NCI-H1105 (cell line): Measurements from ENCODE around the gene GRIK3.
"Not testable (repeated sequence)": the region's sequence is repeated elsewhere in the genome, so short reads cannot be mapped to it uniquely, and the experiment has no call there.

Experiments
- DNase-seq: peaks from one replicate; lab custom pipeline; 2025; lab: John Stamatoyannopoulos, UW

Gene GRIK3

GRCh38 chr1:36941316-36941978, 92.9 kb downstream of the GRIK3 start:
- DNase-seq = no peak

GRCh38 chr1:36938819-36939218, 95.5 kb downstream of the GRIK3 start:
- DNase-seq = no peak

DNA sequence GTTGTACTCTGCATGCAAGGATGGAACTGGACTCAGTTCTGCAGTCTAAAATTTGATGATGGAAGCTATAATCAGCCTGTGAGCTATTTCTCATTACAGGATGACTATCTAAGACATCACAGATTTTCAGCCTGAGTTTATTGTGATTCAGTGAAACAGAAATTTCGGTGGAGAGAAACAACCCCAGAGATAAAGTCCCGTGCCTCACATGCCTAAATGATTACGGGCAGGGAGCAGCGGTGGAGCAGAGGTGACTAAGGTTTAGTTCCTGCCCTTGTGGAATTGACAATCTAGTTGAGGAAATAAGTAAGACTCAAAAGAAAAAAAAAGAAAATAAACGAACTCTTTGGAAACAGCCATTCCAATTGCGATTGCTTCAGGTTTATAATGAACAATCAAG, 96.9 kb downstream of the GRIK3 start:
- DNase-seq = no peak

DNA sequence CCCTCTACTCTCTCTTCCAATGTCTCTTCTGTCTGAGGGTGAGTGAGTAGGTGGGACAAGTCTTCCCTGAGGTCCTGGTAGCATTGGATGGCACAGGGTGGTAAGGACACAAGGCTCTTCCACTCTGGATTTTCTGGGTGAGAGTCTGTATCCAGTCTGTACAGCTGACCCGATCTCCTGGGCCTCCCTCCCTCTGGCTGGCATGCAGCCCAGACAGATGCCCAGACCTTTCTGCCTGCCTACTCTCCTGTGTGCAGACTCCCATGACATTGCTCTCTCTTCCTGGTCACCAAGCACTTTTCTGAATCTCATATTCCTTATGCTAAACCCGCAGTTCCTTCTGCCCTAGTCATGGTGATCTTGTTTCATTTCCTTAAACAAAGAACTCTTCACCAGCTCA, 100.3 kb downstream of the GRIK3 start:
- peak; percentile 29 for DNase-seq

GRCh38 chr1:36927826-36928225, 106.5 kb downstream of the GRIK3 start:
- DNase-seq = no peak

DNA sequence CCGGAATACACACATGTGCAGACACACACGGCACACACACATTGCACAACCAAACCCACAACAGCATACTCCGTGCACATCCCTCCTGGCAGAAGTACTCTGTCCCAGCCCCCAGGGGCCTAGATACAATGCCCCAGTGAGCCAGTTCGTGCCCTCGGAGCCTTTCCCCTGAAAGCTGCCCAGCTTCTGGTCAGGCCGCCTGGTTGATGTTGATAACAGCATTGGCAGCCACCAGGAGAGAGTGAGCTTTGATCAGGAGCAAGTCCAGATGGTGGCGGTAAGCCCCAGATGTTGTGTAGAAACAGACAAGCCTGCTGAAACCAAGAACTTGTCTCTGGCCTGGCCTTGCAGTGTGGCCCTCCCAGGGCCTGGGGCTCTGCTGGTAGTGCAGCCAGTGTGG, 109.1 kb downstream of the GRIK3 start:
- no peak for DNase-seq

- DNase-seq = peak; percentile 4
Measured at GRCh38 chr1:36924282-36924811, 110.0 kb downstream of the GRIK3 start.

DNA sequence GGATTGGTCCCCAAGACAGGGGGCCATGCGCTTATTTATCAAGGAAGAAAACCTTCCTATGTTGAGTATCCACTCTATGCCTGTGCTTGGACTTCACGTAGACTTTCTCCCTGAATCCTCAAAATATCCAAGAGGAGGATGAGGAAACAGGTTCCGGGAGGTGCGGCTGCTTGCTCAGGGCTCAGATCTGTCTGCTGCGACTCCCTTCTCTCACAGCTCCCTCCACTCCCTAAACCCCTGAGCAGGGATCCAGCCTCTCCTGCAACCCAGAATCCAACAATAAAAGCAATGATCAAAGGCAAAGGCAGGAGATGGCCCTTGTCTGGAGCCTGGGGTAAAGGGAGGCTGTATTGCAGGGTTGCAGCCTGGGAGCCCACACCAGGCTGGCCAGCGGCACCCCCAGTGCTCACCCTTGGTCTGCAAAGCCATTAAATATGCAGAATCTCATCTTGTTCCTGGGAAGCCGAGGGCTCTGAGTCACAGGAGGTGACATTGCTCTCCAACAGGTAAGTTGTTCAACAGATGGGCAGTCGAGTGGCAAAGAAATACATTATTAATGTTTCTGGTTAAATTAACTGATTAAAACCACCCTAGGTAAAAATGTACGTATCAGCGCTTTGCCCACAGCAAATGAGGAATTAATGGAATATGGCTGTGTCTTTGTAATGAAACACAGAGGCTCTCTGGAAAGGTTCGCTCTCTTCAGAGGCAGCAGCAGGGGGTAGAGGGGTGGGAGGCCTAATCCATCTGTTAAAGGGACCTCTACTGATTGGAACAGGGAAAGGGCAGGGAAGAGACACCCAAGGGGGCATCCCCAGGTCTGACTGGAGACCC, 111.5 kb downstream of the GRIK3 start:
- no peak for DNase-seq

- no peak for DNase-seq
Measured at GRCh38 chr1:36922071-36922470, 112.2 kb downstream of the GRIK3 start.

DNA sequence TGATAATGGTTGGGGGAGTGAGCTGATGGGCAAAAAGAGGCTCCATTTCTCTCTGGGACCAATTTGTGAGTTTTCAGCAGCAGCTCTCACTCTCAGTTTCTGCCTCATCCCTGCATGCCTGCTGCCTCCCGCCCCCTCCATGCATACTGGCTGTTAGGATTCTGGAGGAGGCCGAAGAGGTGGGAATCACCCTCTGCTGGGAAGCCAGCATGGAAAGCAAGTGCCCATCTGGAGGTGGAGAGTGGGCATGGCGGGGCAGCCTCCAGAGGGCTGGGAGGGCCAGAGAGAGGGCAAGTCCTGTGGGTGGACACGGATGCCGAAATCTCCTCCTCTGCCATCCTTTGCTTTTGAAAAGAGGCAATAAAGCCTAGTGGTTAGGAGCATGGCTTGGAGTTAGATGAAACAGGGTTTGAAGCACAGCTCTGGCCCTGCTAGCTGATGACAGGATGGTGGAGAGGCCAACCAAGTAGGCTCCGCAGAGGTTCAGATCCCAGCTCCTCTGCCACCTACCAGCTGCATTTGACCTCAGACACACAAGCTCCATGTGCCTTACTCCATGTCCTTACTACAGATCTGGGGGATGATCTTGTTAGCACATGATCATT, 113.4 kb downstream of the GRIK3 start:
- no peak for DNase-seq

DNA sequence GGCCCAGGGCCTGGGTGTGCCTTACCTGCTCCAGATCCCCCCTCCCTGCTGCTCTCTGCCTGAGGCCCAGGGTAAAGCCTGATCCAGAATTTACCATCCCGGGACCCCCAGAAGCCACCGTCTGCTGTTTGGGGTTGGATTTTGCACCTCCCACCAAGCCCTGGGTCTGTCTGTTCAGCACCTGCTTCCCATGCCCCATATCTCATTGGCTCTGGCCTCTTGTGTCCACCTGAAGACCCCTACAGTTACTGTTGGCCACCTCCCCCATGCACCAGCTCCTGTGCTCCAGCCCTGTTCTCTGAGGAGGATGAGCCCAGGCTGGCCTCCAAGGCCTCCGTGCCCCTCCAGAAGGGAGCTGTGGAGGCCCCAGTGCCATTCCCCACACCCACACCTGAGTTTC, 113.9 kb downstream of the GRIK3 start:
- DNase-seq = no peak

DNA sequence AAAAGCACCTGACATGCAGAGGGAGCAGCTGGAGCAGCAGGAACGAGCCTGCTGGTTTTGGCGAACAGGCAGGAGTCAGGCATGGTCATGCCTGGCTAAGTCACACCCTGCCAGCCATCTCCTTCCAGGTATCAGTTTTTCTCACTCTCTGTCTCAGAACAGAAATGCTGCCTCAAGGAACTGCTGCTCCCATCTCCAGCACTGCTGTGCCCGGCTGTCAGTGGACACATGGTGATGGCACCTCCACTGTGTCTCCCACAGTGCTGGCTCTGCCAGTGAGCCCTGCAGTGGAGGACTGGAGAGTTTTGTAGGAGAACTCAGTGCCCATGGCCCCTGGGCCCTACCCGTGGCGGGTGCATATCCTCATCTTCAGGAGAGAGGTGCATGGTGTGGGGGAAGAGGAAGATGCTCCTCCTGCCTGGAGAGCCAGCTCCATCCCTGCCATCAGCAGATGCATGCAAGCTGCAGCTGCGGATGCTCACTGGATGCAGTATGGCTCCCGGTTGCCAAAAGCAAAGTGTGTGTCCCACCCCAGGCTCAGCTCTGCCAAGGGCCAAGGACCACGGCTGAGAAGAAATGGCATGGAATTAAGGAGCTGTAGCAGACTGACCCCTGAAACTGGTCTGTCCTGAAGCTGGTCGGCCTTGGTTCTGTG, 114.7 kb downstream of the GRIK3 start:
- DNase-seq = no peak

DNA sequence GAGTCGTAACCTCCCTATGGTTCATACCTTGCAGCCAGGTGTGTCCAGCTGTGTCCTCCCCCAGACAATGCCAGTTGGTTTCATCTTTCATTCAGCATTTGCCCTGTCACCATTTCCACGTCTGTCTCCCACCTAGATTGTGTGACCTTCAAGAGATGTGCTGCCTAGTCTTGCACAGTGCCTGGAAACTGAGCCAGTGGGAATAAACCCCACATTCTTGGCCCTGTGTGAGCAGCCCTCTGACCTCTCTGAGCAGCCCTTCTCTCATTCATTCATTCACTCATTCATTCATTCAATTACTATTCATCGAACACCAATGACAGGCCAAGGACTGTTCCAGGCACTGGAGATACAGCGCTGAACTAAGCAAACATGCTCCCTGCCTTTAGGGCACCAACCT, 115.7 kb downstream of the GRIK3 start:
- no peak for DNase-seq

DNA sequence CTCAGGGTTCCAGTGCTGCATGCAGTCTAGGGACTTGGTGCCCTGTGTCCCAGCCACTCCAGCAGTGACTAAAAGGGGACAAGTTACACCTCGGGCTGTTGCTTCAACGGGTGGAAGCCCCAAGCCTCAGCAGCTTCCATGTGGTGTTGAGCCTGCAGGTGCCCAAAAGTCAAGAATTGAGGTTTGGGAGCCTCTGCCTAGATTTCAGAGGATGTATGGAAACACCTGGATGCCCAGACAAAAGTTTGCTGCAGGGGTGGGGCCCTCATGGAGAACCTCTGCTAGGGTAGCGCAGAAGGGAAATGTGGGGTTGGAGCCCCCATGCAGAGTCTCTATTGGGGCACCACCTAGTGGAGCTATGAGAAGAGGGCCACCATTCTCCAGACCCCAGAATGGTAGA, 117.8 kb downstream of the GRIK3 start:
- not testable (repeated sequence) for DNase-seq

DNA sequence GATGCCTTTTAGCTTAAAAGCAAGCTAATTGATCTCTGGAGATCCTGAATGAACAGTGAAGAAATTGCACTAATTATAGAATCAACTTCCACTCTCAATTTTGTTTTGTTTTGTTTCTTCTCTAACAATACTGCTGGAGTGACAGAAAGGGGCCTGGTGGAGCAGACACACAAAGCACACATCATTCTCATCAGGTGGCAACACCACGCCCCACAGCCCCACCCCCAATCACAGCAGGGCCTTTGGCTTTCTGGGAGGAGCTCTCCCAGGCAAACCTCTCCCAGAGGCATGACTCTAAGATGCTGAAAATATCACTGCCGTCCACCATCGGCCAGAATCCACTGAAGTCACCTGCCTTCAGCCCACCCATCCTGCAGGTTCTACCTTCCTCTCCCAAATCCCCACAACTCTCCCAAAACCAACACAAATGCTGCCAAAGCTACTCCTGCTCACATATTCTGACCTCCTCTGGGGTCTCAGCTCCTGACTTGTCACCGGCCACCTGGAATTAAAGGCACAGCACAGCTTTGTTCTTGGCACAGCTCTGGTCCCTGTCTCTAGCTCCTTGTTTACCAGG, 120.7 kb downstream of the GRIK3 start:
- peak; percentile 9 for DNase-seq

DNA sequence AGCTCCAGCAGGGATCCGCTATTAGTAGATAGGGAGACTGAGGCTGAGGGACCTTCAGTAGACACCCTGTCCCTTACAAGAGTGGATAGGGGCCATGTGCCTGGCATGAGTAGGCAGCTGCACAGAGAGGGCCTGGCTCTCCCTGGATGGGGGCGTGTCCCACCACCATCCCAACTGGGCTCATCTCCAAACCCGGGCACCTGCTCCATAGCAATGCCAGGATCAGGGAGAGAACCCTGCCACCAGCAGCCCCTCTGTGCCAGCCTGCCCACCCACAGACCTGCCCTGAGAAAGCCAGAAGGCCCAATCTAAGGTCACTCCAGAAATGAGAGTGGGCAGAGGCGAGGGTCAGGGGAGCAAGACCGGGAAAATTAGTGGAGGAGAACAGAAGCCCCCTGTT, 121.3 kb downstream of the GRIK3 start:
- DNase-seq = peak; percentile 41

DNA sequence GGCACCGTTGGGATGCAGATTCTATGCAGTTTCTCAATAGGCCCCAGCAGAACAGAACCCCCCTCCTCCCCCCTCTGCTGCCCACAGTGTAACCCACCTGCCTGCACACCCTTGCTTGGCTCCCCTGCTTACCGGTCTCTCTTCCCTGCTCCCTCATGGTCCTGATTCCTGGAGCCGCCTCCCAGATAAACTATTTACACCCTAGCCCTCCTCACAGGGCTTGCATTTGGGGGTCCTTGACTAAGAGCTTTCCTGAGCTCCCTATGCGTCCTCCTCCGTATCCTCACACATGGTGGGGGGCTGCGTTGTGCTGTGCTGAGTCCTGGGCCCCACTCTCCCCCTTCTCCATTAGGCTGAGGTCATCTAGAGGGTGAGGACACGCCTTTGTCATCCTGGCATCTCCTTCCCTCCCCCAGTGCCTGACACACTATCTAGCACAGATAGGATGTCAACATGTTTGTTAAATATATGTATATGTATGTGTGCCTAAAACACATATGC, 121.9 kb downstream of the GRIK3 start:
- DNase-seq = no peak

GRCh38 chr1:36911561-36912364, 122.6 kb downstream of the GRIK3 start:
- no peak for DNase-seq

DNA sequence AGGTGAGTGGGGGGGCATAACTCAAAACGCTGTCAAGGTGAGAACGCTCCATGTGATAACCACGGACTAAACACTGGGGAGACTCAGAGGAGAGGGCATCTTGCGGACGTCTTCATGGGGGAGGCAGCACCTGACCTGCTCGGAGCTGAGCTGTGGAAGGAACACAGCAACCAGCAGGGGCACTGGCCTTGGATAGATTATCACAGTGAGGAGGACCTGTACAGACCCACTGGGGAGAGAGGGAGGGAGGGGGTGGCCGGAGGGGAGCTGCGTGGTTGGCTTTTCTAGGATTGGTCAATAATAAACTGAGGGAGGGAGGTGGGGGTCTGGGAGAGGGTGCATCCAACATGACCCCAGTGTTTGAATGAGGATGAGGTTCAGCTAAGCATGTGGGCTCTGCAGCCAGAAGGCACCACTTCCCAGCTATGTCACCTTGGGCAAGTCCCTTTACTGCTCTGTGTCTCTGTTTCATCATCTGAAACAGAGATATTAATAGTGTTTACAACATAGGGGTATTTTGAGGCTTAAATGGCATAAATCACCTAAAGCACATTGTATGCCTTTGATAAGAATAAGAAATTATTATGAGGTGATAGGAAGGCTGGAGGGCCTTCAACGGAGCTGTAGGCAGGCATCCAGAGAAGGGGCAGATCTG, 123.3 kb downstream of the GRIK3 start:
- DNase-seq = no peak

DNA sequence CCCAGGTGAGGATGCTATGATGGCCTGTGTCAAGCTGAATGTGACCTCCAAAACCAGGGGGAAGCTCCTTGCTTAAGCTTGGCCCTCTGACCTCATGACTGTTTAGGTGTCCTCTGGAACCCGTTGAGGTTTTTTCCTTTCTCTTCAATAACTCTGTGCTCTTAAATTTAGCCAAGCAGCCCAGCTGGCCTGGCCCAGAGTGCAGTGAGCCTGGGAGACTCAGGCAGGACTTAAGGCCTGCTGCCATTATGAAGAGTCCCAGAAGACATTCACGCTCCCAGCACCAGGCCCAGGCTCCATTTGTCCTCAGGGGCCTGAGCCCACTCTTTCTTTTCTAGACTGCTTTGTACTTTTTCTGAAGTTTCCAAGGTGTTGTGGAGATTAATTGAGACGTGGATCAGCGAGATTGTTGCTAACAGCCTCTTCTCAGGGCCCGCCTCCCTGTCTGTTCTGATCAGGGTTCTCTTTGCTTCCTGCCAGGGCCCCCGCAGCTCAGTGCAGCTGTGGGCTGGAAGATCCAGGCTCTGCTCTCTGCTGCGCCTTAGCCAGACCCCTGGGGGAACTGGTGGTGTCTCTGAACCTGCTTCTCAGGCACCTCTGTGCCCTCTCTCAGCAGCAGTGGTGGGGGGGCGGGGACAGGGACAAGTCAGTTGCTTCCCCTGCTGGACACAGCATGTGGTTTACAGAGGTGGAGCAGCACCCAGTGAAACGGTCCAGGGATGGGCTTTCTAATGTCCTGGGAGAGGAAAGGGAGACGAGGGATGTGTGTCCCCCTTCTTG, 124.2 kb downstream of the GRIK3 start:
- no peak for DNase-seq
